ENCODE results near the gene TESK2. TPM values are rescaled to one million over a fixed set of nuclear protein-coding genes. Genes with fewer than 3 reads are reported as not detected.

Gene TESK2
- total RNA-seq, 1 experiment from 2014 or later, result 1.4 TPM

Other genes with a start within 250 kb of the TESK2 start
- gene HPDL, start 164.3 kb downstream of the TESK2 start, total RNA-seq (2022), result 0.37 TPM in 1 of 2 replicates, not detected in the other
- gene TOE1, start 151.0 kb downstream of the TESK2 start, total RNA-seq (2022), result 11.1 and 13.3 TPM in 2 replicates
- 31.2 and 31.3 TPM in 2 replicates for gene MUTYH, start 150.7 kb downstream of the TESK2 start, total RNA-seq (2022)
- 9.4 and 9.5 TPM in 2 replicates for gene CCDC163, start 8.9 kb upstream of the TESK2 start, total RNA-seq (2022)
- gene MMACHC, start 9.1 kb upstream of the TESK2 start, total RNA-seq (2022), result 12.4 and 14.8 TPM in 2 replicates
- 207 and 242 TPM in 2 replicates for gene PRDX1, start 30.7 kb upstream of the TESK2 start, total RNA-seq (2022)
- gene AKR1A1, start 59.7 kb upstream of the TESK2 start, total RNA-seq (2022), result 108 and 142 TPM in 2 replicates
- 76.4 and 84.6 TPM in 2 replicates for gene NASP, start 92.9 kb upstream of the TESK2 start, total RNA-seq (2022)
- 3.9 and 4.9 TPM in 2 replicates for gene CCDC17, start 132.9 kb upstream of the TESK2 start, total RNA-seq (2022)
- gene GPBP1L1, start 195.4 kb upstream of the TESK2 start, total RNA-seq (2022), result 105 and 116 TPM in 2 replicates
- 17.1 and 21.1 TPM in 2 replicates for gene TMEM69, start 197.0 kb upstream of the TESK2 start, total RNA-seq (2022)